Kidney capillary endothelial cell (primary cell): ENCODE data around the gene USP38.

Source experiments
- DNase-seq: peaks from one replicate; pipeline ENCODE4 v3.0.0-alpha.2; 2018; ENCODE audit warnings: low spot score

USP38 gene

DNA sequence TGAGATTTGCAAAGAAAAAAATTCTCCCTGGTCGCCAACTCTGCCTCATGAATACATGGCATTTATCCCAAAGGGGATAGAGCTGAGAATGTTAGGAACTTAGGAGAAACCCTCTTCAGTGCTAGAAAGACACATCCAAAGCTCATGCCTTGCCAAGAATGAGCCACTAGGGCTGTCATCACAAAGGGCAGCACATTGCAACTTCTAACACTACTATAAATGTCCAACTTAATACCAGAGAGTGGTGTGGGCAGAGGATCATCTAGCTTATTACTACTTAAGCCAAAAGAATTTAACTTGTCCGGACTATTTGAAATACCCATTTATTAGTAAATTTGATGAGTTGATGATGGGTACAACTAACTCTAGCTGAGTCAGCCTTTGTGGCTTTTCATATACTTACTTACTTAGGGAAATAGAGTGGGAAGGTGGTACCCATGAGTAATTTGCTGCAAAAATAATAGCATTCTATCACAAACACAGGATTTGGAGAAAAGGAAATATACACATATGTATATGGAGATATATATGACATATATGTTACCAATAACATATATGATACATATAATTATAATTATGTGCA, 85.6 kb downstream of the USP38 start:
- no peak for DNase-seq
